Activated CD8-positive, alpha-beta memory T cell treated with anti-CD3 and anti-CD28 coated beads, Interleukin-2, amount 50 U/mL, for 48 hours (primary cell): Measurements from ENCODE around the gene RBP3.

ENCODE experiments used
- DNase-seq: peaks from one replicate; pipeline ENCODE4 v3.0.0-alpha.2; 2020

The RBP3 gene

GRCh38 chr10:47319784-47320183, 28.4 kb upstream of the RBP3 start:
- DNase-seq = no peak

GRCh38 chr10:47320812-47321211, 27.4 kb upstream of the RBP3 start:
- no peak for DNase-seq

DNA sequence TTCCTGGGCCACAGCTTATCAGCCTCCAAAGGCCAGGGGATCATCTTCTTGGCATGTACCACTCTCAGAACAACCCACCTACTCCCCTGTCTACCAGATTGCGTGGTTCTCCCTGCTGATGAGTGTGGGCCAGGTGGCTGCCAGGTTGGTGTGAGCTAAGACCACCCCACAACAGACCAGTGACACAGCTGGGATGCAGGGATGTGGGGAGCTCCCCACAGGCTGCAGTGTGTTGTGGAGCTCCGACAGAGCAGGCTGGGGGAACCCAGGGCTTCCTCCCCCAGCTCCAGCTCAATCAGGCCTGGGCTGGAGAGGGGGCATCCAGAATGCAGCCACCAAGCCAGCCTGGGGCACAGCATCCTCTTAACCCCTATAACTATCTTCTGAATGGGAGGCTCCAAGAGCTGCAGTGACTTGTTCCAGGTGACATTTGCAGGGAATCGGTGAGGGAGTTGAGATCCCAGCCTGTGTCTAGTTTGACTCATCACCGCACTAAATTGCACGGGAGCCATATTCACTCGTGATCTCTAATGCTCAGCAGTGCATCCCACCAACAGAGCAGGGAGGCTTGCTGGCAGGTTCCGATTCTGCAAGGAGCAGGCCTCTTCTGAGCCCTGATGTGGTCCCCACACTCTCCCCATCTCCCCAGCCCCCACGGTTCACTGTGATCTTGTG, 26.5 kb upstream of the RBP3 start:
- no peak for DNase-seq

GRCh38 chr10:47322300-47323061, 25.7 kb upstream of the RBP3 start, which contains the start of gene GDF2:
GDF2 (plus strand) TSS chr10:47322454; CDS start chr10:47322669, 215 bp downstream.
- DNase-seq = no peak

DNA sequence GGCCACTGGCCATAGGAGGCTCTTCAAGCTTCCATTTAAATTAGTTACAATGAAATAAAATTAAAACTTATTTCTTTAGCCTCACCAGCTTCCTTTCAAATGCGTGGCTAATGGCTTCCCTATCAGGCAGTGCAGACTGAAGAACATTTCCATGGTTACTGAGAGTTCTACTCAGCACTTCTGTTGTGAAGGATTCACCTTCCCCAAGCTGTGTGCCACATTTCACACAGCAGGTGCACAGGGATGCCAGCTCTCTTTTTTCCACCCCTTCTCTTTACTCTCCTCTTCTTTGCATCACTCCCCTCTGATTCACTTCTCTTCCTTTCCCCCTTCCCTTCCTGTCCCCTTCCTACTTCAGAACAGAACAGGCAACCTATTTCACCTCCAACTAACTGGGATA, 25.1 kb upstream of the RBP3 start:
- no peak for DNase-seq

GRCh38 chr10:47323636-47324296, 24.4 kb upstream of the RBP3 start:
- no peak for DNase-seq

DNA sequence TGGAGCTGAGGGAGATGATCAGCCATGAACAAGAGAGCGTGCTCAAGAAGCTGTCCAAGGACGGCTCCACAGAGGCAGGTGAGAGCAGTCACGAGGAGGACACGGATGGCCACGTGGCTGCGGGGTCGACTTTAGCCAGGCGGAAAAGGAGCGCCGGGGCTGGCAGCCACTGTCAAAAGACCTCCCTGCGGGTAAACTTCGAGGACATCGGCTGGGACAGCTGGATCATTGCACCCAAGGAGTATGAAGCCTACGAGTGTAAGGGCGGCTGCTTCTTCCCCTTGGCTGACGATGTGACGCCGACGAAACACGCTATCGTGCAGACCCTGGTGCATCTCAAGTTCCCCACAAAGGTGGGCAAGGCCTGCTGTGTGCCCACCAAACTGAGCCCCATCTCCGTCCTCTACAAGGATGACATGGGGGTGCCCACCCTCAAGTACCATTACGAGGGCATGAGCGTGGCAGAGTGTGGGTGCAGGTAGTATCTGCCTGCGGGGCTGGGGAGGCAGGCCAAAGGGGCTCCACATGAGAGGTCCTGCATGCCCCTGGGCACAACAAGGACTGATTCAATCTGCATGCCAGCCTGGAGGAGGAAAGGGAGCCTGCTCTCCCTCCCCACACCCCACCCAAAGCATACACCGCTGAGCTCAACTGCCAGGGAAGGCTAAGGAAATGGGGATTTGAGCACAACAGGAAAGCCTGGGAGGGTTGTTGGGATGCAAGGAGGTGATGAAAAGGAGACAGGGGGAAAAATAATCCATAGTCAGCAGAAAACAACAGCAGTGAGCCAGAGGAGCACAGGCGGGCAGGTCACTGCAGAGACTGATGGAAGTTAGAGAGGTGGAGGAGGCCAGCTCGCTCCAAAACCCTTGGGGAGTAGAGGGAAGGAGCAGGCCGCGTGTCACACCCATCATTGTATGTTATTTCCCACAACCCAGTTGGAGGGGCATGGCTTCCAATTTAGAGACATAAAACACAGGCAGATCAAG, 22.6 kb upstream of the RBP3 start:
- DNase-seq = no peak

DNA sequence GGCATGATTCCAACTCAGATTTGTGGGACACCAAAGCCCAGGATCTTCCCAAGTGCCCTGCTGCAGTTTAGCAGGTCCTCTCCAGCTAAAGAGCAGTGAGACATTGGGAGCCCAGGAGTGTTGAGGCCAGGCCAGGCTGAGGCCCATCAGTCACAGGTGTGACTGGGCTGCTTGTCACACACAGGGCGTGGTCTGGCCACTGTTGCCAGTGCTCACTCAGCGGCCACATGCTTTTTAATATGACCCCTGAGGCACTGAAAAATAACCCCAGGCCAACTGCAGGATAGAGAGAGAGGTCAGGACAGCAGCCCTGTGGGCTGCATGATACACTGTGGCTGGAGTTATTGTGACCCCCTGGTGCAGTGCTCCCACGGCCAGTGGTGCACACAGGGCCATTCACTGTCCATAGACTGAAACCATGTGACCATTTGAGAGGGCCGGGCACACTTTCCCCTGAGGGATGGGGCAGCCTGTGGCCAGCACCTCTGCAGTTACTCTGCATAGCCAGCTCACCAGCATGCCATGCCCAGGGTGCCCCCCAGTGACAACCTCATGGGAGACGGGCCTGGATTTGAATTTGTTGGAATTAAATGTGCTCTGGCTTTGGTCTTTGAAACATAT, 21.7 kb upstream of the RBP3 start:
- DNase-seq = no peak

DNA sequence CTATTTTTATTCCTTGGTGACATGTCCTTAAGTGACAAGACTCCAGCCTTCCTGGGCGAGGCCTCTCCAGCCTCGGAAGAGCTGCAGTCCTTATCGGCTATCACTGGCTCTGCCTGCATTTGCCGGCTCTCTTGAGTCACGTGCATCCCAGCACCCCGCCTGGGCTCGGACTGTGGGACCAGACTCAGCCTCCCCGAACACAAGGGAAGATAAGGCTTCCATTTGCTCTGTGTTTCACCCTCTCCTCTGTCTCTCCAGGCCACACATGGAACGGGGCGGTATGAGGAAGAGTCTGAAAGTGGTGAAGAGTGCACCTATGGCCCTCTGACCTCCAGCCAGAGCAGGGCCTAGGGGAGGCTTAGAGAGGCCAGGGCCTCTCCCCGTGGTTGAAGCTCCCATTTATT, 21.2 kb upstream of the RBP3 start:
- DNase-seq = no peak

GRCh38 chr10:47329855-47330254, 18.3 kb upstream of the RBP3 start:
- no peak for DNase-seq

DNA sequence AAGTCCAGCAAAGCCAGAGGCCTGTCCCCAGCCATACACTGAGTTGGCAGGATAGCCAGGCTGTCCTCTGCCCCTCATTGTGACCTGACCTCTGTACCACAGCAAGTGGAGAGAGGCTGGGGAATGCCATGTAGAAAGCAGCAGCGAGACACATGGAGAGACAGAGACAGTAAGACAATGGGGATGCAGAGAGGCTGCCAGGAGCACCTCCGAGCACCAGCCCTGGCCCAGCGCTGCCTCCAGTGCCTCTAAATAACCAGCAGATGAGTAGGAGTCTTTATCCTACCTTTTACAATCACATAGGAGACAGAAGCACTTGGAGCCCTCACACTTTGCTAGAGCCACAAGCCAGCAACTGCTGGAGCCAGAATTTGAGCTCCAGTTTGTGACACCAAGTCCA, 17.8 kb upstream of the RBP3 start:
- DNase-seq = no peak

GRCh38 chr10:47330804-47331203, 17.4 kb upstream of the RBP3 start:
- no peak for DNase-seq

DNA sequence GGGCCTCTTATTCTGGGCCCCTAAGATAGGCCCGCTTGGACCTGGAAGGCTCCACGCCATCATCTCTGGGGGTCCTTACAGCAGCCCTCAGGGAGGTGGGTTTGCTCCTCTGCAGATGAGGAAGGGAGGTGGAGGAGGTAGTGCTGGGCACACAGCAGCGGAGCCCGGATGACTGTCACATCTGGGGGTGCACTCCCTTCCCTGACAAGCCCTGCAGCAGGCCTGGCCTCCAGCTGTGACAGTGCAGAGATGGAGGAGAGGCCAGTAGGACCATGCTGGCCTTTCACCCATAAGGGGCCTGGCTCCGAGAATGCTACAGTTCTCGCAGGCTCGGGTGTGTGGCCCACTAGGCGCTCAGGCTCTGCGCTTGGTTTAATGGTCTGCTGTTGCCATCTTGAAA, 16.7 kb upstream of the RBP3 start:
- no peak for DNase-seq

DNA sequence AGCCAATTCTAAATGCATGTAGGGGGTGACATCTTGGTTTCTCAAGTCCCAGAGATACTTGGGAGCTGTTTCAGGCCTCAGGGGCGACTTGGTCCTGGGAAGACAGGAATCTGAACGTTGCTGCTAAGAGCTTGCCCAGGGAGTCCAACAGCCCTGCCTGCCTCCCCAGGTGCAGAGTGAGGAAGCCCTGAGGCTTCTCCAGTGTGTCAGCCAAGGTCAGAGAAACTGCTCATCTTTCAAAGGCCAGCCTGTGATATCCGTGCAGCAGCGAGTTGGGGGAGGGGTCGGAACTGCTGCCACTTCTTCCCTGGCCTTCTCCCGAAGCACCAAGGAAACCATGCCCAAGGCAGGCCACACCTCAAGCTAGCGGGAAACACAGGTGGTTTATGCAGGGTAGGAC, 16.2 kb upstream of the RBP3 start:
- DNase-seq = no peak

DNA sequence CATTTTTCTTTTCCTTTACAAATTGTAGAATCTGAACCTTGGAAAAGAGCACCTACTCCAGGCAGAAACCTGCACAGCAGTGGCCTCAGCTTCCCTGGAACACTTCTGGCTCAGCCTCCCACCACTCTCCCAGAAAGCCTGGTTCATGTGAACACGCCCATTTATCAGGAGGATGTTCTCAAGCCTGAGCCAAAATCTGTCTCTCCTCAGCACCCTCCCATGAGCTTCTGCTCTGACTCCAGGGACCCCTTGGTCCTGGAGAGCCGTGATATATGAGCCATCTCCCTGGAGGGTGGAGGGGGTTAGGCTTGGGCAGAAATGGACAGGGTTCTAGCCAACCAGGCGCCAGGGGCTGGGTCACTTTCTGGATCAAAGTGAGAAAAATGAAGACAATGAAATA, 15.8 kb upstream of the RBP3 start:
- no peak for DNase-seq

DNA sequence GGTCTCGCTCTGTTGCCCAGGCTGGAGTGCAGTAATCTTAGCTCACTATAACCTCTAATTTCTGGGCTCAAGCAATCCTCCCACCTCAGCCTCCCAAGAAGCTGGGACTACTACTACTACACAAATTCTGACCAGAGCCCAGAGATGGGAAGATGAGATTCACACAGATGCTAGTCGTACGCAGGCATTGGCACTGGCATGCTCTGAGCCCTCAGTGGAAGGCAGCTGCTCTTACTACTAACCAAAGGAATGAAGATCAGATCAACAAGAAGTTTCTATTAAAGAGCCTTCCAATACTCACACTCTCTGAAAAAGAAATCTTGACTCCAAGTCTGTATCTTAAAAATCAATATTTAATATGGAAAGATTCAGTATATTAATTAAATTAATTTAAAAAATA, 15.2 kb upstream of the RBP3 start:
- DNase-seq = no peak

GRCh38 chr10:47333532-47333931, 14.6 kb upstream of the RBP3 start:
- DNase-seq = no peak

GRCh38 chr10:47334466-47335295, 13.5 kb upstream of the RBP3 start:
- no peak for DNase-seq

DNA sequence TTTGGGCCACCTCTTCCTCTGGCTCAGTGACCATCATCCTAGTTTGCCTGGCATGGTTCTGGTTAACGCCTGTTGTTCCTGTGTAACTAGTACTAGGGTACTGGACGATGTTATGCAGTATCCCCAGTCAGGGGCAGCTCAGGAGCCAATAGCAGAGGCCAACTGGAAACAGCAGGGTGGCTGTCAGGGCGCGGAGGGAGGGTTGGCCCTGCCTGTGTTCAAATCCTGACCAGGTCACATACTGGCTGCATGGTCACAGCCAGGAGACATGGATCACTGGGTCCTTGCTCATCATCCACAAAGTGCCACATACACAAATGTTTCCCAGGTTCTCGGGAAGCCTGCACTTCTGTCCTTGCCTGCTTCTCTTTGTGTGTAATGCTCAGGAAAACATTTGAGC, 12.3 kb upstream of the RBP3 start:
- DNase-seq = no peak

GRCh38 chr10:47336387-47337134, 11.6 kb upstream of the RBP3 start:
- no peak for DNase-seq

DNA sequence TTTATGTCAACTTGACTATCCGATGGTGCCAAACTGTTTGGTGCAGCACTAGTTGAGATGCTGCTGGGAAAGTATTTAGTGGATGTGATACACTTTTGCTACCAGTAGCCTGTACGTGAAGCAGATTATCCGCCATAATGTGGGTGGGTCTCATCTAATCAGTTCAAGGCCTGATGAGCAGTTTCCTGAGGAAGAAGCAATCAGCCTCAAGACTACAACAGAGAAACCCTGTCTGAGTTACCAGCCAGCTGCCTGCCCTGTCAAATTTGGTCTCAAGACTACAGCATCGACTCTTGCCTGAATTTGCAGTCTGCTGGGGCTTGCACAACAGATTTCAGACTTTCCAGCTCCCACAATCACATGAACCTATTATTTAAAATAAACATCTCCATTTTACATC, 10.9 kb upstream of the RBP3 start:
- DNase-seq = no peak
